HG03565 (cell line): ENCODE data around the gene TMEM8B.

Source experiments
- ATAC-seq: cut with Tn5 transposase; IDR thresholded peaks from one replicate; pipeline ENCODE4 v1.9.1; 2021; ENCODE audit warnings: mild to moderate bottlenecking, moderate library complexity; ENCODE audit not compliant: unreplicated experiment

TMEM8B gene, protein sequence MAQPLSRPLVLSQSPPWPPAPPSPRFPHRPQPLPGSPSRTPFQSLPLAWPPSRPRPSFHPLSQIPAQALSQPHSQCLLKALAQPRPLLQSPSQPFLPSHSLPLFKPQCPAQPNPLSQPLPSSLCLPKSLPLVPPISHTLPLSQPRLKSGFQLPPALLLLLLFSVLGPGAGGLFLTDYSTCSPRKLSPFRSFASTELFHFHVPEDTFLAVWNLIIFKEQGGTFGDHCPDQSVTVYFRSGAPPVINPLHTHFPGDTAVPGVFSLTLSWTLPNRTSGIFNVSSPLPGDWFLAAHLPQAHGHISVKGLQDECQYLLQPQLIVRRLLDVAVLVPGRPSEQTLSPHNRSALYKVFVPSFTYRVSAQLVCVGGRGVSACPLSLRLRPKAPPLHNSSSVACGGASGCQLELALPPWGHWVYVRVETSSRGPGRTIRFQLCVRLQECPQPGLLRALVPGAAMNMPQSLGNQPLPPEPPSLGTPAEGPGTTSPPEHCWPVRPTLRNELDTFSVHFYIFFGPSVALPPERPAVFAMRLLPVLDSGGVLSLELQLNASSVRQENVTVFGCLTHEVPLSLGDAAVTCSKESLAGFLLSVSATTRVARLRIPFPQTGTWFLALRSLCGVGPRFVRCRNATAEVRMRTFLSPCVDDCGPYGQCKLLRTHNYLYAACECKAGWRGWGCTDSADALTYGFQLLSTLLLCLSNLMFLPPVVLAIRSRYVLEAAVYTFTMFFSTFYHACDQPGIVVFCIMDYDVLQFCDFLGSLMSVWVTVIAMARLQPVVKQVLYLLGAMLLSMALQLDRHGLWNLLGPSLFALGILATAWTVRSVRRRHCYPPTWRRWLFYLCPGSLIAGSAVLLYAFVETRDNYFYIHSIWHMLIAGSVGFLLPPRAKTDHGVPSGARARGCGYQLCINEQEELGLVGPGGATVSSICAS

GRCh38 chr9:35829084-35829763 is at the start of gene TMEM8B:
Gene TMEM8B, plus strand, starts transcription at chr9:35829228. Its CDS starts 220 bp downstream, at chr9:35829448.
- ATAC-seq = peak; percentile 44

DNA sequence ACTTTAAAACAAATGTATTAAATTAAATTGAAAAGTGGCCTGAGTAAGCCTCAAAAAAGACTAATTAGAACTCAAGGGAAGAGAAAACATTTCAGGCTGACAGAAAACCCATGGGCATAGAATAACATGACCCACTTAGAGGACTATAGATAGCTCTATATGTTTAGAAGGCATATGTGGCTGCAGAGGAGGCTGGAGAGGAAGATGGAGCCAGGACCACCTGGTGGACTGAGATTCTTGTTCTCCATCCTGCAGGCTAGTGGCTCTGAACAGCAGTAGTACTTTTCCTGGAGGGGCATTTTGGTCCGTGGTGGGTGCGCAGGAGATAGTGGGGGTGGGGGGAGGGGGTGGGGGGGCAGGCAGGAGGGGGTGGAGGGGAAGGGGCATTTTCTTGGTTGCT is 48.0 kb upstream of the TMEM8B start:
- ATAC-seq = no peak

GRCh38 chr9:35783418-35783817 is 45.6 kb upstream of the TMEM8B start:
- no peak for ATAC-seq

DNA sequence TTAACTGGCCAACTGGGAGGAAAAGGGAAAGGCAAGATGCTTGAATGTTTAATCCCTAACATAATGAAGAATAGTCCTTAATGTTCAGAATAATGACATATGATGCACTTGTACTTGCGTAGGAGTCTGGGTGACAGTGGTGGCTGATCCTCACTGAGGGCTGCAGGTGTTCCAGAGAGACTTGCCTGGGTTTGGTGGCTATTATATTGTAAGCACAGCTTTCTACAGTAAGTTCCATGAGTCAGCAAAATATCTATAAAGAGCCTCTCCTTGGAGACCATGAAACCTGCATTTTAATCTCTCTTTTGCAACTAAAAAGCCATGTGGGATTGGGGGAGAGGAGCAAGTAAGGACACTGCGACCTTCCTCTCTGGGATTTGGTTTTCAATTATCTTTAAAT is 39.5 kb upstream of the TMEM8B start:
- ATAC-seq = no peak

- no peak for ATAC-seq
These were observed 39.0 kb upstream of the TMEM8B start for GRCh38 chr9:35790025-35790384.

DNA sequence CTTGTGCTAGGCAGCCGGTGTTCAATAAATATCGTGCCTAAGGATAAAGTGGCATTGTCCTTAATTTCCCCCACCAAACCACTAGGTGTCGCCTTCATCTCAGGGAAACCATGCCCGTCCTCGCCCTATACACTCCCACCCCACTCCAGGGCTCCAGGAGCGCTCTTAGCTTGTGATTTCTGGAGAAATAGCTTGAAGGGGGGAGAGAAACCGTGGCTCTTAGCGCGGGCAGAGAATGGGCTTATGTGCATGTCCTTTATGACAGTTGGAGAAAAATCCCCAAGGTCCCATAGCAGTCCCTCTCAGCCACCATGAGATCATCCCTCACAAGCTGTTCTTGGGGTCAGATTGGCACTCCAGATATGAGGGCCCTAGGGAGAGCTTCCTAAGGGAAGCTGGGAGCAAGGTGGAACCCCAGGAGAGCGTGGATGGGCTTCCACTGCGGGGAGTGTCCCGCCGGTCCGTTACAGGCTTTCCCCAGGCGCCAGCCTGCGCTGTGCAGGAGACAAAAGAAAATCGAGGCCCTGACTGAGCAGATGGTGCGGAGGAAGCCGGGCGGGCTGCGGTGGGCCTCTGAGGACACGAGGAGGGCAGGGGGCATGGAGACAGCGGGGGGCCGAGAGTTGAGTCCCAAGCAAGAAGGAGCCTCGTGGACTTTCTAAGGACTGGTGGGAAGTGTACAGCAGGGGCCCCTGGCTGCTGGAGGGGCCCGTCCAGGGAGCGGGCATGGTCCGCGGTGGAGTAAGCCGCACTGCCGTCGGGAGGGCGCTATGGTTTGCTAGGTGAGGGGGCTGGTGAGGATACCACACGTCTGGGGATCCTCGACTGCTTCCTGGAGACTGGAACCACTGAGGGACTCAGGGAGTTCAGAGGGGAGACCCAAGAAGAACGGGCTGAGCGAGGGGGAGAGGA is 38.4 kb upstream of the TMEM8B start:
- no peak for ATAC-seq

DNA sequence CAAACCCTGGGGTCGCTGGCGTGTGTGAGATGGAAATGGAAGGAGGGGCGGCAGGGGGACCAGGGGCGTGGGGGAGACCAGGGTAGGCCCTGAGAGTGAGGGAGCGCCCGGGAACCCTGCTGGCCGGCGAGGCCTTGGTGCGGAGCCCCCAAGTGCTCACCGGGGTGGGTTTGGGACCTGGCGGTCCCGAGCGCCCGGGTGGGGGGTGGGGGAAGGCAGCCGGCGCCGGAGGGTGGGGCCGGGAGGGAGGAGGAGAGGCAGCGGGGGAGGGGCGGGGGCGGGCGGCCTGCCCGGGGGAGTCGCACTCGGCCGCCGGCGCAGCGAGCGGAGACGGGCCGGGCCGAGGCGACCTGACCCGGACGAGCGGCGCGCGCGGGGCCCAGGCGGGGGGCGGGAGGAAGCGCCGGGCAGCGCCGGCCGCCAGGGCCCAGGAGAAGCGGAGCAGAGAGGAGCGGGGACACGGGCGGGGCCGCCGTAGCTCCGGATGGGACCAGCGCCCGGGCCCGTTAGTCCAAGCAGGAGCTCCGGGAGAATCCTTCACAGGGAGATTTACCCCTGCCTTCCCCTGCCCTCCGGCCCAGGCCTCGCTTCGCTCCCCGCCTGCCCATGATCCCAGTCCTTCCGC is 37.6 kb upstream of the TMEM8B start, which contains the start of gene NPR2:
Gene NPR2 (plus strand): TSS at position 295 of the 625 bp plus-strand sequence. CDS start 818 bp downstream, outside the sequence.
- no peak for ATAC-seq

DNA sequence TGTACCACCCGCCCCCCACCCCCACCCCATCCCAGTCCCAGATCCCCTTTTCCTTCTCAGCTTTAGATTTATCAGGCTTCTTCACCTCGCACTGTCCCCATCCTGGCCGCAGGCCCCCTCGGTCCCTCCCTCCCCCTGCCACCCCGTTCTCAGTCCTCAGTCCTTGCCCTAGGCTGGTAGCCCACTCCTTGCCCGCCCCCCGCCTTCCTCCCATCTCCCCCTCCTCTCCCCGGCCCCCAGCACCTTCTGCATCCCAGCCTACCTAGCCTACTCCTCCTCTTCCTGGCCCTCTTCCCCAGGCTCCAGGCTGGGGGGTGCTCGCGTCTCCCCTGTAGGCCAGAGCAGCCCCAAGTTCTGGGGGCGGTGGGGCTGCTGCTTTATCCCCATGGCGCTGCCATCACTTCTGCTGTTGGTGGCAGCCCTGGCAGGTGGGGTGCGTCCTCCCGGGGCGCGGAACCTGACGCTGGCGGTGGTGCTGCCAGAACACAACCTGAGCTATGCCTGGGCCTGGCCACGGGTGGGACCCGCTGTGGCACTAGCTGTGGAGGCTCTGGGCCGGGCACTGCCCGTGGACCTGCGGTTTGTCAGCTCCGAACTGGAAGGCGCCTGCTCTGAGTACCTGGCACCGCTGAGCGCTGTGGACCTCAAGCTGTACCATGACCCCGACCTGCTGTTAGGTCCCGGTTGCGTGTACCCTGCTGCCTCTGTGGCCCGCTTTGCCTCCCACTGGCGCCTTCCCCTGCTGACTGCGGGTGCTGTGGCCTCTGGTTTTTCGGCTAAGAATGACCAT is 36.8 kb upstream of the TMEM8B start:
- ATAC-seq = no peak

DNA sequence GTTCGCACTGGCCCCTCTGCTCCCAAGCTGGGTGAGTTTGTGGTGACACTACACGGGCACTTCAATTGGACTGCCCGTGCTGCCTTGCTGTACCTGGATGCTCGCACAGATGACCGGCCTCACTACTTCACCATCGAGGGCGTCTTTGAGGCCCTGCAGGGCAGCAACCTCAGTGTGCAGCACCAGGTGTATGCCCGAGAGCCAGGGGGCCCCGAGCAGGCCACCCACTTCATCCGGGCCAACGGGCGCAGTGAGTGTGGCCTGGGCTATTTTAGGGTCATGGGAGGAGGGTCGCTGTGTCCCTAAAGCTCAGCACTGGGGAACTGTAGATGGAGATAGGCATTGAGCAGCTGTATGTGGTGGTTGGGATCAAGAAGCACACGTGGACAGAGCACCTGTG is 36.2 kb upstream of the TMEM8B start:
- ATAC-seq = no peak

DNA sequence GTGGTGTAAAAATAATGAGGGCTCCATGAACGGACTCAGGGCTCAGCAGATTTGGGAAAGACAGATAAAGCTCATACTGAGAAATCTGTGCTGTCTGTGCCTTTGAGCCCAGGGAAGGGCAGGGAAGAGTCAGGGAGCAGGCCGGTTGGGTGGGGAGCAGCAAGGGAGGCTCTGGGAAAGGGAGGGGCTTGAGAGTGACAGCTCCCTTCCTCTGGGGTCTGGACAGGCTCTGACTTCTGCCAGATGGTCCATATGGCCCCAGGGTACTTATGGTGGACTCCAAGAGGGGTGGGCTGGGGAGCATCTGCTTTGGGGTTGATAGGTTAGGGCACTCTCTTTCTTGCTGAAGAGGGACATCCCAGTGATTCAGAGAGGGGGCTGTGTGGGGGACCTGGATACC is 35.6 kb upstream of the TMEM8B start:
- ATAC-seq = no peak

DNA sequence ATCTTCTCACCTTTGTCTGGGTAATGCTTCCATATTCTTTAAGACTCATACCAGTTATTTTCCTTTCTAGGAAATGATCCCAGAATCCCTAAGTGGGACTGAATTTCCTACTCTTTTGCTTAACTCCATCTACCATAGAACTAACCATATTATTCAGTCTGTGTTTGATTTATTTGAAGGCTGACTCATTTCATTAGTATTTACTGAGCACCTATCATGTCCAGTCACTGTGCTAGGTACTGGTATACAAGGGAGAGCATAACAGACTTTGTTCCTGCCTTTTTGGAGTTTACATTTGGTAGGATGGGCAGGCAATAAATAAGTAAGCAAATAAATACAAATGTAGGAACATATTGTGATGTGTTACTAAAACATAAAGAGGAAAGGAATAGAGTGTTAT is 33.3 kb upstream of the TMEM8B start:
- no peak for ATAC-seq

DNA sequence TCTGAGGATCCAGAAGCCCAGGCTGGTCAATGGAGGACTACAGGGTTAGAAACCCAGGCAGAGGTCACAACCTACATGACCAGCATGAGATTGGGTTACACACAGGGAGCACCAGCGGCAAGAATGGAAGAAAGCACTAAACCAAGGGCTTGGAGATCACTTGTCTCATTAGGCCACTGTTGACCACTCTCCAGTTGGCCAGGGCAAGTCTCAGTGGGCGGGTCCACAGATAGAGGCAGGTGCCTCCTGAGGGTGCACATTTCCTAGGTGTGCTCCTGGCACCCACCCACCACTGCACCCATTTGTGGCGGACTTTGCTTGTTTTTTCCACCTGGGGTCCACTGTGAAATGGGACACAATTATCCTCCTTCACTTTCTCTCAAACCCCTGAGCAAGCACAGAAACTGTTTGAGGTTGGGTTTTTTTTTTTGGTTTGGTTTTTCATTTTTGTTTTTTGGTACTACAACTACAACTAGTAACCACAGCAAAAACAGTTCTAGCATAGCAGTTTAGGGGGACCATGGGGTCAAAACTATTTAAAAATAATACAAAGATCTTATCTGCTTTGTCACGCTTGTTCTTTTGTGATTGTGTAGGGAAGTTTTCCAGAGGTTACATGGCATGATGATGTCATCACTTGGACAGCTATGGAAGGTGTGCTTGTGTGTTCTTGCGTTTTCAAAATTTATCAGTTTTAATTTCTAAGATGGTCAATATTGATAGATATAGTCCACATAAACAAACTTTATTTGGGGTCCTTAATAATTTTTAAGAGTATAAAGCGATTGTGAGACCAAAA is 31.5 kb upstream of the TMEM8B start:
- no peak for ATAC-seq

DNA sequence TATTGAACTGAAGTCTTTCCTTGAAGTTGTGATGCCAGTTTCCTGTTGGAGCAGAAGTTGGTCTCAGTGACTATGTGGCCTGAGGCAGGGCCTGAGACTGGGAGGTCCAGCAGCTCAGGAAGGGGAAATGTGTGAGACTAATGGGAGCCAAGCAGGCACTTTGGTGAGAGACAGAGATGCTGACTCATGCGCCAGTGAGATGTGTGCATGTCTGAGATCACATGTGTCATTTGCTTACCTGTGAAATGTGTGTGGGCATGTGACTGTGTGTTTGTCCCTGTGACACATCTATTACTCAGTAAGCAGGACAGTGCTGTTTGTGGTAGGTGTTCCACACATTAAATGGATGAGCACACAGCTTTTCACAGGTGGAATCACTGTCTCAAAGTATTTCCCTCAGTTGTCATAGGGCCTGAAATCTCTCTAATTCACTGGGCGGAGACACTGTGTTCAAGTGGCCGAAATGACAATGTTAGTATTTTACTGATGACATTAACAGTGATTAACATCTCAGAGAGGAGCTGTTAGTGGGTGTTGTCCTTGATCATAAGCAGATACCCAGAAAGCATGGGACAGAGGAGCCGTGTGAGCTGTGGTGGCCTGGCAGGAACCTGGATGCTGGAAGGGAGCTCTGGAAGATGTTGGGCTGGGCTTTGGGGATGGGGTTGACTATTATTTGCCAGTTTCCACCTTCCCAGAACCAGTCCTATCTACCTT is 30.2 kb upstream of the TMEM8B start:
- ATAC-seq = peak; percentile 67

DNA sequence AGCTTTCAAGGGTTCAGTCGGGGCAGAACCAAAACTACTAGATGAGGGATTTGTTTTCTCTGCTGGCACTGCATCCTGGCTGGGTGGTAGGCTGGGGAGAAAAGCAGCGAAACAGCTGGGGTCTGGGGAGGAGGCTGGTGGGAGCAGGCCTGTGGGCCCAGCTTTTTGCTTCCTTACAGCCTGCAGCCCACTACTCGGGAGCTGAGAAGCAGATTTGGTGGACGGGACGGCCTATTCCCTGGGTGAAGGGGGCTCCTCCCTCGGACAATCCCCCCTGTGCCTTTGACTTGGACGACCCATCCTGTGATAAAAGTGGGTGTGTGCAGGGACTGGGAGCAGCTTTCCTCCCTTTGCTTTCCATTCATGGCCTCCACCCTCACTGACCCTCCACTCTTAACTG is 28.5 kb upstream of the TMEM8B start:
- ATAC-seq = no peak

DNA sequence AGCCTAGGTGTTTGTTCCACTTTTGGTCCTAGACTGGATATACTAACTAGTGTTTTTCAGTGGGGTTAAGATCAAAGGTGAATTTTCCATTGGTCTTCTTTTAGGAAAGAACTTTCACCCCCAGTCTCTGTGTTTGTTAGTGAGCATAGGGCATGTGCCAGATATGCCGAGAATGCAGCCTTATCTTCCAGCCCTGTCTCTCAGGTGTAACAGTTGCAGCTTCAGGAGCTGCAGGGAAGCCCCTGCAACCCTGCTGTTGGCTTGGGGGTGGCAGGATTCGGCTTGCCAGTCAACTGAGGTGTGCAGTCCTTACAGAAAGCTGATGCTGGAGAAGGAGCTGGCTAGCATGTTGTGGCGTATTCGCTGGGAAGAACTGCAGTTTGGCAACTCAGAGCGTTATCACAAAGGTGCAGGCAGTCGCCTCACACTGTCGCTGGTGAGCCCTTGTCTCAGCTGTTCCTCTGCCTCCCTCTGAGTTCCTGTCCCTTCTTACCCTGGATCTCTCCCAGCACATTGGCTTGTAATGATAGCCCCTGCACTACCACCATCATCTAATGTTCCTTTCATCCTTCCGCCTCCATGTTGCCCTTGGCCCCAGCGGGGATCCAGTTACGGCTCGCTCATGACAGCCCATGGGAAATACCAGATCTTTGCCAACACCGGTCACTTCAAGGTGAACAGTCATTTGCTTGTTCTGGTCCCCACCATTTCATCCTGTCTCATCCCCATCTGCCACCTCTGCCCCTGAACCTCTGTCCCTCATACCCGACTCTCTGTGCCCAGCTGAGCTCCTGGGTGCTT is 27.5 kb upstream of the TMEM8B start:
- ATAC-seq = no peak

DNA sequence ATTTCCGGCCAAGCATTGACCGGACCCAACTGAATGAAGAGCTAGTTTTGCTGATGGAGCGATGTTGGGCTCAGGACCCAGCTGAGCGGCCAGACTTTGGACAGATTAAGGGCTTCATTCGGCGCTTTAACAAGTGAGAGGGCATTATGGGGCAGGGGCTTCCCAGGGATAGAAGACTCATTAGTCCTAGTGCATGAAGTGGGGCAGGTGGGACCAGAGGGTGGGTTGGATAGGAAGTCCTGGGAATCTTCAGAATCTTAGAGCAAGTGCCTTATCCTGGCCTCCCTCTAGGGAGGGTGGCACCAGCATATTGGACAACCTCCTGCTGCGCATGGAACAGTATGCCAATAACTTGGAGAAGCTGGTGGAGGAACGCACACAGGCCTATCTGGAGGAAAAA is 22.9 kb upstream of the TMEM8B start:
- ATAC-seq = no peak

DNA sequence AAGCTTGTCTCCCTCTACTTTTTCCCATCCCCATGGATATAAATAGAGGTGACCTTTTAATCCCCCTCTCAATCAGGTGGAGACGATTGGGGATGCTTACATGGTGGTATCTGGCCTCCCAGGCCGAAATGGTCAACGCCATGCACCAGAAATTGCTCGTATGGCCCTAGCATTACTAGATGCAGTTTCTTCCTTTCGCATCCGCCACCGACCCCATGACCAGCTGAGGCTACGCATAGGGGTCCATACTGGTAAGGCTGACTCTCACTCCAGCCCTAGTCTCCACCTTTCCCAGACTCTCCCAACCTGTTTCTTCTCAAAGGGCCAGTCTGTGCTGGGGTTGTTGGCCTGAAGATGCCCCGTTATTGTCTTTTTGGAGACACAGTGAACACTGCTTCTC is 20.6 kb upstream of the TMEM8B start:
- ATAC-seq = no peak
